ENCODE measurements around the gene ANK2. TPM values are rescaled to one million over a fixed set of nuclear protein-coding genes. Genes with fewer than 3 reads are reported as not detected.

Gene ANK2
- total and polyA plus RNA-seq, 2 of the 13 experiments (the other 11 are each of a cell fraction or from before 2014, with no cell fraction given), result 2.7 to 15.1 TPM

DNA sequence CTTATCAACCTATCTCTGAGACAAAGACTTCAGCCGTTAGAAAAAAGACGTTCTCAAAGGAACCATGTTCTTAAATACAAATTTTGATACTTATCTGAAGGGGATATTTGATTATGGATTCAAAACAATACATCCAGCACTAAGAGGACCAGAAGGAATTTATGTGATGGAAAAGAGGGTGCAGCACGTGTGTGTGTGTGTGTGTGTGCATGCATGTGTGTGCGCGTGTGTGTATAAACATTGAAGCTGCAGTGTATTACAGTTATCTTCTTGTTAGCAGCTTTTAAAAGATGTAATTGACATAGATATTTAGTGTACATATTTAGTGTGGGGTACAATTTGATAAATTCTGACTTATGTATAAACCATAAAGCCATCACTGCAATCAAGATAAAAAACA lies 44.9 kb downstream of the ANK2 start:
- no peak overlapping the region for H3K27ac ChIP-seq (ENCODE audit: extremely low read length, insufficient read depth, low read length)
- no peaks in the 10 kb centered on the region for H3K79me2 ChIP-seq (ENCODE audit: insufficient read depth, low read length)
- no peak overlapping the region for H3K4me3 ChIP-seq (replicated peaks in 1 of 3; ENCODE audit: insufficient read depth in 1 of 3, low read depth in 2 of 3, low read length in 3 of 3)
- H4K20me1 ChIP-seq (ENCODE audit: insufficient read depth, low read length), result no peaks in the 10 kb centered on the region
- no peak for FAIRE-seq
- 40% methylated on average over 5 of the region's 5 CpGs for WGBS (ENCODE audit: low lambda C conversion rate)
- H3K4me2 ChIP-seq (ENCODE audit: low read depth, low read length), result no peak overlapping the region
- no TSS peak for BruUV-seq (replicated peaks)
- no peaks in the 10 kb centered on the region for H3K27me3 ChIP-seq (ENCODE audit: control insufficient read depth in 1 of 2, insufficient read depth in 2 of 2, low read length in 2 of 2)
- no peaks in the 10 kb centered on the region for H3K9me3 ChIP-seq (ENCODE audit: low read length)
- no peaks in the 10 kb centered on the region for H3K36me3 ChIP-seq (replicated peaks in 1 of 2; ENCODE audit: control insufficient read depth in 1 of 2, insufficient read depth in 2 of 2, low read length in 2 of 2)
- no peak overlapping the region for H2AFZ ChIP-seq (ENCODE audit: low read length)
- ChIA-PET CTCF (ENCODE audit: low intra/inter-chr PET ratio, low total read pairs) (interaction anchor here (1.3 kb wide), 1 partner anchor 328 kb away, joined by 4 read pairs; no protein-coding TSS in a partner anchor), POLR2A (no interaction called here)
- in situ Hi-C loops (cut with HindIII; ENCODE audit: extremely low pct_ligation_motif_present, low pct_unique_long_range_greater_than_20kb), result no loop called here
- no peak overlapping the region for H3K9ac ChIP-seq (ENCODE audit: insufficient read depth, low read depth, low read length)
- no peak for ATAC-seq
- intact Hi-C loops (cut with micrococcal nuclease; ENCODE audit: unreplicated experiment), result loop anchor here (1.0 to 10.0 kb wide), 3 partner anchors 142 to 330 kb away; no protein-coding TSS in a partner anchor
- TF ChIP-seq ZNF33B (CRISPR knock-in tag; IDR thresholded peaks at IDR 0.05), result no peak
- no peak for TF ChIP-seq ZBTB49 (CRISPR knock-in tag; IDR thresholded peaks at IDR 0.05; ENCODE audit: borderline replicate concordance)
- TF ChIP-seq ZFX (CRISPR knock-in tag; IDR thresholded peaks at IDR 0.05; ENCODE audit: low read depth), result no peak
- TF ChIP-seq MBD4 (IDR thresholded peaks at IDR 0.05; ENCODE audit: borderline replicate concordance, low read length), result no peak
- no peak for TF ChIP-seq KLF13 (CRISPR knock-in tag; IDR thresholded peaks at IDR 0.05)
- TF ChIP-seq MNT (IDR thresholded peaks at IDR 0.05), result peak; percentile 14; the same call in 1 of the 2 replicates
- TF ChIP-seq HOXA7 (CRISPR knock-in tag; IDR thresholded peaks at IDR 0.05), result no peak
- H3K4me1 ChIP-seq (ENCODE audit: insufficient read depth, low read length), result no peaks in the 10 kb centered on the region
- DNase-seq (ENCODE audit: low spot score), result no peak
